MM.1S (cell line): ENCODE results near the gene ATPAF1.

Experiments
- CTCF ChIP-seq: fragments of 300-600 bp; sonication (generic); IDR thresholded peaks from 2 replicates; pipeline ENCODE4 v1.5.1; 2016; ENCODE audit warnings: antibody characterized with exemption, low read length, mixed read lengths
- EZH2phosphoT487 ChIP-seq: fragments of 300-600 bp; sonication (generic); IDR thresholded peaks from 2 replicates; pipeline ENCODE4 v1.6.1; 2018; ENCODE audit warnings: antibody characterized with exemption, low read length

- TF ChIP-seq CTCF (no peak), EZH2phosphoT487 (no peak)
Measured at GRCh38 chr1:46589529-46589928, 78.6 kb downstream of the ATPAF1 start.
